HepG2 (cell line): Measurements from ENCODE around the gene LBX2. TPM values are rescaled to one million over a fixed set of nuclear protein-coding genes. Genes with fewer than 3 reads are reported as not detected.

Experiments used
- AGO2 ChIP-seq: fragments of 200-400 bp; formaldehyde crosslinking; optimal IDR thresholded peaks from 2 replicates; pipeline ENCODE3; 2017; ENCODE audit warnings: mild to moderate bottlenecking, low read depth, low read length, moderate library complexity
- CAMTA2 ChIP-seq: sonication (generic); formaldehyde crosslinking; IDR thresholded peaks from 2 replicates; pipeline ENCODE4 v1.4.0; 2020; ENCODE audit warnings: mild to moderate bottlenecking, missing genetic modification reagents, borderline replicate concordance
- CSRNP1 ChIP-seq: sonication (generic); formaldehyde crosslinking; IDR thresholded peaks from 2 replicates; pipeline ENCODE4 v1.8.1; 2023; ENCODE audit warnings: mild to moderate bottlenecking, missing genetic modification reagents
- CTCF ChIP-seq: sonication (generic); formaldehyde crosslinking; IDR thresholded peaks from 2 replicates; pipeline ENCODE4 v1.5.0; 2020; ENCODE audit warnings: mild to moderate bottlenecking, missing genetic modification reagents, moderate library complexity
- FIP1L1 ChIP-seq: fragments of 200-400 bp; formaldehyde crosslinking; IDR thresholded peaks from 2 replicates; pipeline ENCODE4 v1.6.1; 2018; ENCODE audit warnings: low read depth, mild to moderate bottlenecking, low read length, moderate library complexity, borderline replicate concordance; ENCODE audit not compliant: insufficient read depth
- GTF2F1 ChIP-seq: fragments of 150-350 bp; IDR thresholded peaks from 2 replicates; pipeline ENCODE4 v1.6.1; 2014; ENCODE audit warnings: low read length
- HOXA3 ChIP-seq: sonication (generic); formaldehyde crosslinking; IDR thresholded peaks from 2 replicates; pipeline ENCODE4 v1.5.0; 2020; ENCODE audit warnings: missing genetic modification reagents
- KAT8 ChIP-seq: IDR thresholded peaks from 2 replicates; pipeline ENCODE4 v1.6.1; 2016; ENCODE audit warnings: missing genetic modification reagents, missing compliant biosample characterization
- KDM2A ChIP-seq: sonication (generic); formaldehyde crosslinking; IDR thresholded peaks from 2 replicates; pipeline ENCODE4 v1.4.0; 2020; ENCODE audit warnings: low read depth, missing genetic modification reagents, borderline replicate concordance
- MAFG ChIP-seq: sonication (generic); formaldehyde crosslinking; IDR thresholded peaks from 2 replicates; pipeline ENCODE4 v1.5.1; 2020; ENCODE audit warnings: mild to moderate bottlenecking, missing genetic modification reagents
- MIXL1 ChIP-seq: IDR thresholded peaks from 2 replicates; pipeline ENCODE4 v1.6.1; 2016
- NCOR1 ChIP-seq: fragments of 200-600 bp; sonication (generic); IDR thresholded peaks from 2 replicates; pipeline ENCODE4 v1.7.0; 2017; ENCODE audit warnings: antibody characterized with exemption, low read length, borderline replicate concordance
- PRDM4 ChIP-seq: sonication (generic); formaldehyde crosslinking; IDR thresholded peaks from 2 replicates; pipeline ENCODE4 v1.9.0; 2021; ENCODE audit warnings: missing genetic modification reagents, borderline replicate concordance
- RARA ChIP-seq: IDR thresholded peaks from 2 replicates; pipeline ENCODE4 v1.6.1; 2016; ENCODE audit warnings: missing genetic modification reagents, missing compliant biosample characterization
- STAT5B ChIP-seq: sonication (generic); formaldehyde crosslinking; IDR thresholded peaks from 2 replicates; pipeline ENCODE4 v1.4.0; 2020; ENCODE audit warnings: missing genetic modification reagents
- ZBTB46 ChIP-seq: sonication (generic); formaldehyde crosslinking; IDR thresholded peaks from 2 replicates; pipeline ENCODE4 v1.4.0; 2020; ENCODE audit warnings: mild to moderate bottlenecking, missing genetic modification reagents, borderline replicate concordance
- ZMYM3 ChIP-seq: sonication (generic); formaldehyde crosslinking; IDR thresholded peaks from 2 replicates; pipeline ENCODE4 v1.5.1; 2020; ENCODE audit warnings: mild to moderate bottlenecking, missing genetic modification reagents
- ZNF256 ChIP-seq: sonication (generic); formaldehyde crosslinking; conservative IDR thresholded peaks from 2 replicates; pipeline ENCODE4 v1.4.0; 2020; ENCODE audit warnings: missing genetic modification reagents
- ZNF326 ChIP-seq: sonication (generic); formaldehyde crosslinking; IDR thresholded peaks from 2 replicates; pipeline ENCODE4 v1.4.0; 2020; ENCODE audit warnings: missing genetic modification reagents, borderline replicate concordance
- ZNF343 ChIP-seq: sonication (generic); formaldehyde crosslinking; IDR thresholded peaks from 2 replicates; pipeline ENCODE4 v1.4.0; 2020; ENCODE audit warnings: mild to moderate bottlenecking, missing genetic modification reagents
- ZNF546 ChIP-seq: sonication (generic); formaldehyde crosslinking; conservative IDR thresholded peaks from 2 replicates; pipeline ENCODE4 v1.8.1; 2023; ENCODE audit warnings: mild to moderate bottlenecking, missing genetic modification reagents
- ZNF556 ChIP-seq: sonication (generic); formaldehyde crosslinking; IDR thresholded peaks from 2 replicates; pipeline ENCODE4 v1.4.0; 2020; ENCODE audit warnings: mild to moderate bottlenecking, missing genetic modification reagents, borderline replicate concordance
- ZNF839 ChIP-seq: sonication (generic); formaldehyde crosslinking; IDR thresholded peaks from 2 replicates; pipeline ENCODE4 v1.4.0; 2020; ENCODE audit warnings: missing genetic modification reagents, mild to moderate bottlenecking, borderline replicate concordance
- polyA plus RNA-seq, 8 experiments: library from polyadenylated mRNA; depleted of rRNA in 3 of 8; stranded (reverse) in 7 of 8; unstranded in 1 of 8; fragments of >200 nt; fragmentation: Illumina TruSeq in 4 of 8; extraction: Trizol in 4 of 8; gene quantifications; 2 replicates each; pipeline versions ENCODE4 v1.2.1 to v1.2.3, GENCODE V29; 2011 to 2016; ENCODE audit warnings: low read depth in 4 of 8, missing spikeins in 1 of 8, mixed read lengths in 1 of 8; ENCODE audit not compliant: insufficient read depth in 1 of 8
- total RNA-seq, 5 experiments: library from RNA; depleted of rRNA; stranded (reverse); fragments of >200 nt; fragmentation: Illumina TruSeq; extraction: Trizol; gene quantifications; 2 replicates each; pipeline ENCODE4 v1.2.3, GENCODE V29; 2016; ENCODE audit warnings: low read depth in 1 of 5

The LBX2 gene
- total and polyA plus RNA-seq, 2 of the 13 experiments (the other 11 are each of a cell fraction or from before 2014, with no cell fraction given), result 6.4 to 8.1 TPM

GRCh38 chr2:74507926-74508520, 8.6 kb upstream of the LBX2 start (continued):
- no peak for TF ChIP-seq PRDM4 (CRISPR knock-in tag)
- 0 out of 2 replicates have a peak, but pooled peaks have one; percentile 7 for TF ChIP-seq MIXL1 (CRISPR knock-in tag)
- no peak for TF ChIP-seq ZBTB46
- no peak for TF ChIP-seq ZNF326 (CRISPR knock-in tag)
- TF ChIP-seq ZNF546, result no peak
- TF ChIP-seq AGO2, result no peak
- 0 out of 2 replicates have a peak, but pooled peaks have one; percentile 15 for TF ChIP-seq CTCF (CRISPR knock-in tag)
- no peak for TF ChIP-seq KAT8 (CRISPR knock-in tag)
- TF ChIP-seq ZNF839 (CRISPR knock-in tag), result no peak
- TF ChIP-seq GTF2F1, result no peak
- no peak for TF ChIP-seq CAMTA2 (CRISPR knock-in tag)
- no peak for TF ChIP-seq FIP1L1
- TF ChIP-seq ZNF256, result no peak
- no peak; the same call in 1 of the 2 replicates for TF ChIP-seq ZNF343 (CRISPR knock-in tag)
- no peak for TF ChIP-seq STAT5B
- no peak for TF ChIP-seq RARA (CRISPR knock-in tag)
- peak; percentile 74; the same call in 1 of the 2 replicates for TF ChIP-seq ZMYM3
- TF ChIP-seq KDM2A, result peak; percentile 52
- no peak; the same call in 1 of the 2 replicates for TF ChIP-seq NCOR1
- no peak for TF ChIP-seq ZNF556 (CRISPR knock-in tag)
- TF ChIP-seq HOXA3 (CRISPR knock-in tag), result no peak
- no peak for TF ChIP-seq MAFG (CRISPR knock-in tag)
- no peak for TF ChIP-seq CSRNP1 (CRISPR knock-in tag)
